Suprapubic skin (tissue), 4 donors: Measurements from ENCODE around the gene OR2AE1. TPM values are rescaled to one million over a fixed set of nuclear protein-coding genes. Genes with fewer than 3 reads are reported as not detected.

Source experiments
- DNase-seq, 2 donors: peaks; one replicate each; pipeline ENCODE4 v3.0.0-alpha.2; 2019; ENCODE audit warnings: low spot score in 2 of 2
- H3K27ac ChIP-seq: fragments of 200-600 bp; sonication (generic); one replicate; pipeline ENCODE4 v1.5.1; 2019
- H3K27me3 ChIP-seq: fragments of 200-600 bp; sonication (generic); one replicate; pipeline ENCODE4 v1.5.1; 2019
- H3K36me3 ChIP-seq: fragments of 200-600 bp; sonication (generic); one replicate; pipeline ENCODE4 v1.5.1; 2019
- H3K4me1 ChIP-seq: fragments of 200-600 bp; sonication (generic); one replicate; pipeline ENCODE4 v1.5.1; 2019
- H3K4me3 ChIP-seq: fragments of 200-600 bp; sonication (generic); one replicate; pipeline ENCODE4 v1.5.1; 2019; ENCODE audit warnings: mild to moderate bottlenecking
- H3K9me3 ChIP-seq: fragments of 200-600 bp; sonication (generic); one replicate; pipeline ENCODE4 v1.5.1; 2019
- CTCF ChIP-seq, 2 donors: fragments of 200-600 bp in 1 of 2; fragments of 450-650 bp in 1 of 2; sonication (generic) in 1 of 2; IDR thresholded peaks; one replicate each; pipeline ENCODE4 v1.5.1; 2016 to 2019; ENCODE audit warnings: antibody characterized with exemption in 2 of 2, mild to moderate bottlenecking in 1 of 2, moderate library complexity in 1 of 2
- EP300 ChIP-seq: sonication (generic); formaldehyde crosslinking; IDR thresholded peaks from one replicate; pipeline ENCODE4 v1.6.1; 2017; ENCODE audit warnings: antibody characterized with exemption
- POLR2A ChIP-seq, 2 donors: fragments of 450-650 bp; IDR thresholded peaks; one replicate each; pipeline ENCODE4 v1.6.1; 2017; ENCODE audit warnings: antibody characterized with exemption in 2 of 2, mild to moderate bottlenecking in 2 of 2, moderate library complexity in 2 of 2
- POLR2AphosphoS5 ChIP-seq, 3 donors: sonication (generic); formaldehyde crosslinking; IDR thresholded peaks; one replicate each; pipeline ENCODE4 v1.6.1; 2017; ENCODE audit warnings: antibody characterized with exemption in 3 of 3
- WGBS: methylation state at CpG from one replicate; pipeline ENCODE4 v1.1.5; 2018; 5-methylcytosine and 5-hydroxymethylcytosine counted together
- total RNA-seq, 4 donors: library from RNA; depleted of rRNA; stranded (reverse); fragments of >200 nt; gene quantifications; one replicate each; pipeline ENCODE4 v1.1.0, GENCODE V29; 2016

OR2AE1 gene
- total RNA-seq, 4 donors from 2014 or later: 1.5 TPM; not detected in 3

- no peaks in the 10 kb centered on the region for H3K27me3 ChIP-seq
- H3K4me1 ChIP-seq: no peaks in the 10 kb centered on the region
- H3K36me3 ChIP-seq: no peaks in the 10 kb centered on the region
- 96% methylated on average over 1 of the region's 1 CpG for WGBS
- no peaks in the 10 kb centered on the region for H3K9me3 ChIP-seq
- DNase-seq: no peak
- H3K4me3 ChIP-seq: no peak overlapping the region
- no peak for TF ChIP-seq CTCF (IDR thresholded peaks at IDR 0.05)
- TF ChIP-seq POLR2A (IDR thresholded peaks at IDR 0.05): no peak
- TF ChIP-seq EP300: no peak
- H3K27ac ChIP-seq: no peak overlapping the region
Measured at GRCh38 chr7:99855236-99855635, 21.6 kb downstream of the OR2AE1 start.

- no peak for DNase-seq
- no peak for TF ChIP-seq EP300
- TF ChIP-seq POLR2AphosphoS5 (IDR thresholded peaks at IDR 0.05): no peak
- no peak for TF ChIP-seq POLR2A (IDR thresholded peaks at IDR 0.05)
- TF ChIP-seq CTCF (IDR thresholded peaks at IDR 0.05): no peak
- no peak overlapping the region for H3K4me3 ChIP-seq
- H3K36me3 ChIP-seq: no peaks in the 10 kb centered on the region
- WGBS: 52% methylated on average over 6 of the region's 6 CpGs
- no peaks in the 10 kb centered on the region for H3K27me3 ChIP-seq
- H3K9me3 ChIP-seq: no peaks in the 10 kb centered on the region
- no peak overlapping the region for H3K27ac ChIP-seq
- no peaks in the 10 kb centered on the region for H3K4me1 ChIP-seq
Measured at GRCh38 chr7:99848420-99849216, 28.2 kb downstream of the OR2AE1 start.

- no peak overlapping the region for H3K4me3 ChIP-seq
- H3K36me3 ChIP-seq: no peaks in the 10 kb centered on the region
- WGBS: 64% methylated on average over 1 of the region's 1 CpG
- peaks cover 6% of the 10 kb centered on the region for H3K4me1 ChIP-seq
- DNase-seq: no peak
- no peaks in the 10 kb centered on the region for H3K9me3 ChIP-seq
- H3K27ac ChIP-seq: no peak overlapping the region
- H3K27me3 ChIP-seq: no peaks in the 10 kb centered on the region
- TF ChIP-seq POLR2A (IDR thresholded peaks at IDR 0.05): no peak
- no peak for TF ChIP-seq EP300
- no peak for TF ChIP-seq CTCF (IDR thresholded peaks at IDR 0.05)
- no peak for TF ChIP-seq POLR2AphosphoS5 (IDR thresholded peaks at IDR 0.05)
Measured at GRCh38 chr7:99844328-99844727, 32.5 kb downstream of the OR2AE1 start.

- no peaks in the 10 kb centered on the region for H3K36me3 ChIP-seq
- TF ChIP-seq CTCF (IDR thresholded peaks at IDR 0.05) (no peak), POLR2AphosphoS5 (IDR thresholded peaks at IDR 0.05) (no peak), POLR2A (IDR thresholded peaks at IDR 0.05) (no peak)
- H3K4me1 ChIP-seq: peaks cover 11% of the 10 kb centered on the region
- 73% methylated on average over 4 of the region's 4 CpGs for WGBS
- H3K27ac ChIP-seq: no peak overlapping the region
- H3K9me3 ChIP-seq: no peaks in the 10 kb centered on the region
- H3K27me3 ChIP-seq: no peaks in the 10 kb centered on the region
- no peak for DNase-seq
- no peak overlapping the region for H3K4me3 ChIP-seq
Measured at GRCh38 chr7:99843808-99844207, 33.0 kb downstream of the OR2AE1 start.

- WGBS: 90% methylated on average over 2 of the region's 2 CpGs
- H3K9me3 ChIP-seq: no peaks in the 10 kb centered on the region
- no peaks in the 10 kb centered on the region for H3K27me3 ChIP-seq
- H3K4me1 ChIP-seq: peaks cover 14% of the 10 kb centered on the region
- no peak for TF ChIP-seq CTCF (IDR thresholded peaks at IDR 0.05)
- no peak for TF ChIP-seq POLR2A (IDR thresholded peaks at IDR 0.05)
- TF ChIP-seq POLR2AphosphoS5 (IDR thresholded peaks at IDR 0.05): no peak
- no peak for TF ChIP-seq EP300
- no peak for DNase-seq
- H3K27ac ChIP-seq: no peak overlapping the region
- H3K36me3 ChIP-seq: no peaks in the 10 kb centered on the region
- no peak overlapping the region for H3K4me3 ChIP-seq
Measured at GRCh38 chr7:99842926-99843325, 33.9 kb downstream of the OR2AE1 start.
